Stimulated activated CD4-positive, alpha-beta T cell treated with anti-CD3 and anti-CD28 coated beads, Interleukin-2, amount 100 ng/mL, for 24 hours (primary cell): Measurements from ENCODE around the gene PDAP1.
A peak's percentile ranks its signal among the peaks of the same experiment; 100 is the strongest.
"Not testable (repeated sequence)": the region's sequence is repeated elsewhere in the genome, so short reads cannot be mapped to it uniquely, and the experiment has no call there.

Experiments
- DNase-seq, 2 donors: peaks; one replicate each; pipeline ENCODE4 v3.0.0-alpha.2; 2020

The PDAP1 gene

GRCh38 chr7:99374111-99375064 is 34.0 kb downstream of the PDAP1 start, which contains the start of gene ARPC1B:
TSS of gene ARPC1B (plus strand) at chr7:99374730. CDS start at chr7:99385715, 10,985 bp downstream.
- DNase-seq: peak; percentile 89 to 91

GRCh38 chr7:99373091-99374066 is 35.0 kb downstream of the PDAP1 start:
- DNase-seq: no peak

GRCh38 chr7:99372275-99373090 is 35.9 kb downstream of the PDAP1 start:
- DNase-seq: no peak

- no peak for DNase-seq
Measured at GRCh38 chr7:99371376-99371920, 36.9 kb downstream of the PDAP1 start.

- DNase-seq: no peak
Measured at GRCh38 chr7:99369767-99370391, 38.5 kb downstream of the PDAP1 start.

GRCh38 chr7:99368750-99369389 is 39.5 kb downstream of the PDAP1 start:
- no peak for DNase-seq

GRCh38 chr7:99366646-99367045 is 41.8 kb downstream of the PDAP1 start:
- DNase-seq: no peak

- DNase-seq: peak; percentile 63 to 67
Measured at GRCh38 chr7:99365318-99366141, 42.9 kb downstream of the PDAP1 start.

GRCh38 chr7:99363286-99363685 is 45.1 kb downstream of the PDAP1 start:
- no peak for DNase-seq

- DNase-seq: no peak
Measured at GRCh38 chr7:99362801-99363200, 45.6 kb downstream of the PDAP1 start.

- no peak for DNase-seq
Measured at GRCh38 chr7:99359465-99360154, 48.8 kb downstream of the PDAP1 start.

- not testable (repeated sequence) for DNase-seq
Measured at GRCh38 chr7:99358521-99358920, 49.9 kb downstream of the PDAP1 start.

- no peak for DNase-seq
Measured at GRCh38 chr7:99357701-99358490, 50.5 kb downstream of the PDAP1 start.

GRCh38 chr7:99355098-99355497 is 53.3 kb downstream of the PDAP1 start:
- DNase-seq: no peak

- DNase-seq: no peak
Measured at GRCh38 chr7:99352247-99352646, 56.1 kb downstream of the PDAP1 start.

- not testable (repeated sequence) for DNase-seq
Measured at GRCh38 chr7:99350641-99351040, 57.8 kb downstream of the PDAP1 start.
